CD1c-positive myeloid dendritic cell (primary cell): Measurements from ENCODE around the gene ATP6V0C.
"Not testable (repeated sequence)": the region's sequence is repeated elsewhere in the genome, so short reads cannot be mapped to it uniquely, and the experiment has no call there.

ENCODE experiments used
- DNase-seq: peaks from one replicate; pipeline ENCODE4 v3.0.0-alpha.2; 2016; ENCODE audit errors: extremely low spot score

The ATP6V0C gene

GRCh38 chr16:2527784-2528100 lies 14.0 kb downstream of the ATP6V0C start:
- no peak for DNase-seq

GRCh38 chr16:2528161-2529060 lies 14.7 kb downstream of the ATP6V0C start:
- no peak for DNase-seq

- DNase-seq, result no peak
Observed at GRCh38 chr16:2529061-2529931, 15.5 kb downstream of the ATP6V0C start.

GRCh38 chr16:2529961-2530628 lies 16.3 kb downstream of the ATP6V0C start:
- no peak for DNase-seq

- no peak for DNase-seq
Observed at GRCh38 chr16:2530629-2531318, 17.0 kb downstream of the ATP6V0C start.

GRCh38 chr16:2531371-2531695 lies 17.6 kb downstream of the ATP6V0C start, which contains the start of gene CEMP1:
CEMP1 (minus strand) TSS chr16:2531408; CDS start chr16:2531073, 335 bp downstream.
- DNase-seq, result no peak

GRCh38 chr16:2531696-2532493 lies 18.1 kb downstream of the ATP6V0C start:
- peak; percentile 99 for DNase-seq

- DNase-seq, result peak; percentile 82
Observed at GRCh38 chr16:2532494-2533141, 18.9 kb downstream of the ATP6V0C start.

- DNase-seq, result not testable (repeated sequence)
Observed at GRCh38 chr16:2533142-2533755, 19.5 kb downstream of the ATP6V0C start.

- DNase-seq, result no peak
Observed at GRCh38 chr16:2533912-2534311, 20.2 kb downstream of the ATP6V0C start.

GRCh38 chr16:2534335-2534734 lies 20.6 kb downstream of the ATP6V0C start:
- not testable (repeated sequence) for DNase-seq

GRCh38 chr16:2535625-2536013 lies 21.9 kb downstream of the ATP6V0C start:
- peak; percentile 95 for DNase-seq

GRCh38 chr16:2537451-2538379 lies 24.0 kb downstream of the ATP6V0C start, which contains the start of gene PDPK1:
PDPK1 (plus strand) TSS chr16:2538021; CDS start chr16:2538113, 92 bp downstream.
- DNase-seq, result peak; percentile 99

GRCh38 chr16:2539192-2539844 lies 25.6 kb downstream of the ATP6V0C start:
- not testable (repeated sequence) for DNase-seq

GRCh38 chr16:2539845-2540458 lies 26.2 kb downstream of the ATP6V0C start:
- peak; percentile 32 for DNase-seq

GRCh38 chr16:2540912-2541311 lies 27.2 kb downstream of the ATP6V0C start:
- DNase-seq, result peak; percentile 57

GRCh38 chr16:2541409-2541808 lies 27.7 kb downstream of the ATP6V0C start:
- DNase-seq, result not testable (repeated sequence)

- not testable (repeated sequence) for DNase-seq
Observed at GRCh38 chr16:2543771-2544170, 30.0 kb downstream of the ATP6V0C start.
